Measurements from ENCODE around the gene PIGR. TPM values are rescaled to one million over a fixed set of nuclear protein-coding genes. Genes with fewer than 3 reads are reported as not detected.

PIGR gene
- total and polyA plus RNA-seq, 8 donors = 7.1 to 83.4 (median 33.5) TPM

DNA sequence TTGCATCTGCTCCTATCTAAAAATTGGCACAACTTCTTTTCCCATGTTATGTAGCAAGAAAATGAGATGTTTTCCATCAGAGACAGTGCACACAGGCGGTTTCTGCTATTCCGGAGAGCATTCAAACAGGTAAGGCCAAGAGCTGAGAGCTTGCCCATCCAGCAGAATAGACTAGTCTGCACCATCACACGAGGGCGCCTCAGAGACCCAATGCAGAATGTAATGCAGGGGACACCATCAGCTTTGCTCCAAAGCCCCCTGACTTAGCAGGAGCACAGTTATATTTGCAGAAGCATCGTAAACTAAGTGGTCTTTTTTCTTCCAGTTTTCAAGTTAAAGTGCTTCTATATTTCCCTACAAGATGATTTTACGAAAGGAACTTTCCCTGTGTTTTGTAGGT lies 44.3 kb downstream of the PIGR start:
- Histone ChIP-seq H3K36me3 (no peaks in the 10 kb centered on the region), H3K4me1 (no peaks in the 10 kb centered on the region), H3K27me3 (no peaks in the 10 kb centered on the region), H3K27ac (no peak overlapping the region), H3K9me3 (no peaks in the 10 kb centered on the region), H3K4me3 (no peak overlapping the region)
- 74 to 86% methylated on average over 6 of the region's 6 CpGs for WGBS, 2 donors
- FAIRE-seq (no peak), ATAC-seq (no peak), DNase-seq (no peak)
- intact Hi-C loops (cut with DNase I) = no loop called here
- TF ChIP-seq, protein P1, sequence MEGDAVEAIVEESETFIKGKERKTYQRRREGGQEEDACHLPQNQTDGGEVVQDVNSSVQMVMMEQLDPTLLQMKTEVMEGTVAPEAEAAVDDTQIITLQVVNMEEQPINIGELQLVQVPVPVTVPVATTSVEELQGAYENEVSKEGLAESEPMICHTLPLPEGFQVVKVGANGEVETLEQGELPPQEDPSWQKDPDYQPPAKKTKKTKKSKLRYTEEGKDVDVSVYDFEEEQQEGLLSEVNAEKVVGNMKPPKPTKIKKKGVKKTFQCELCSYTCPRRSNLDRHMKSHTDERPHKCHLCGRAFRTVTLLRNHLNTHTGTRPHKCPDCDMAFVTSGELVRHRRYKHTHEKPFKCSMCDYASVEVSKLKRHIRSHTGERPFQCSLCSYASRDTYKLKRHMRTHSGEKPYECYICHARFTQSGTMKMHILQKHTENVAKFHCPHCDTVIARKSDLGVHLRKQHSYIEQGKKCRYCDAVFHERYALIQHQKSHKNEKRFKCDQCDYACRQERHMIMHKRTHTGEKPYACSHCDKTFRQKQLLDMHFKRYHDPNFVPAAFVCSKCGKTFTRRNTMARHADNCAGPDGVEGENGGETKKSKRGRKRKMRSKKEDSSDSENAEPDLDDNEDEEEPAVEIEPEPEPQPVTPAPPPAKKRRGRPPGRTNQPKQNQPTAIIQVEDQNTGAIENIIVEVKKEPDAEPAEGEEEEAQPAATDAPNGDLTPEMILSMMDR (IDR thresholded peaks at IDR 0.05) = no peak

- 70 to 74% methylated on average over 7 of the region's 7 CpGs for WGBS, 2 donors
- TF ChIP-seq, protein P1 (IDR thresholded peaks at IDR 0.05) = no peak
- Histone ChIP-seq H3K9me3 (no peaks in the 10 kb centered on the region), H3K4me3 (no peak overlapping the region), H3K27me3 (no peaks in the 10 kb centered on the region), H3K36me3 (no peaks in the 10 kb centered on the region), H3K4me1 (peaks cover 0 to 10% (median 0%) of the 10 kb centered on the region in 3 donors), H3K27ac (no peak overlapping the region)
- ATAC-seq (no peak), DNase-seq (no peak), FAIRE-seq (no peak)
- intact Hi-C loops (cut with DNase I) = no loop called here
Observed at GRCh38 chr1:206900149-206900548, 46.1 kb downstream of the PIGR start.

DNA sequence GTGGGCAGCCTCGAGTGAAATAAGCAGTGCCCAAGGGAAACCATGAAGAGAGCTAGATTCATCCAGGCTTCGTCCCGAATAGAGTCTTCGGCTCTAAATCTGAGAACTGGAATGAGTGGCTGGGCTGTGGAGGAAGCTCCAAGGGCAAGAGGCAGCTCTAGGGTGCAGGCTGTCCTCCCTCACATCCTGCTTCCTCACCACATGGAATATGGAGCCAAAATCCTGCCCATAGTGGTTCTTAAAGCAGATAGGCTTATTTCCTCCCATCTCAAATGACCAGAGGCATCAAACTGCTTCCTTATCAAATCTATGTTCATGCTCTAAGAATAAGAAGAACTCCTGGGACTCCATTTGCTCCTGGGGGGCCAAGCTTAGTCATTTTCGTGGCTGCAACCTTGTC lies 46.5 kb downstream of the PIGR start:
- no peak overlapping the region for H3K4me3 ChIP-seq
- no peak overlapping the region for H3K27ac ChIP-seq
- no peak for FAIRE-seq
- H3K36me3 ChIP-seq = no peaks in the 10 kb centered on the region
- TF ChIP-seq, protein P1 (IDR thresholded peaks at IDR 0.05) = no peak
- no peak for DNase-seq
- intact Hi-C loops (cut with DNase I) = no loop called here
- no peak for ATAC-seq
- peaks cover 0 to 10% (median 0%) of the 10 kb centered on the region in 3 donors for H3K4me1 ChIP-seq
- WGBS, 2 donors = 58 to 63% methylated on average over 5 of the region's 5 CpGs
- H3K9me3 ChIP-seq = no peaks in the 10 kb centered on the region
- H3K27me3 ChIP-seq = no peaks in the 10 kb centered on the region

DNA sequence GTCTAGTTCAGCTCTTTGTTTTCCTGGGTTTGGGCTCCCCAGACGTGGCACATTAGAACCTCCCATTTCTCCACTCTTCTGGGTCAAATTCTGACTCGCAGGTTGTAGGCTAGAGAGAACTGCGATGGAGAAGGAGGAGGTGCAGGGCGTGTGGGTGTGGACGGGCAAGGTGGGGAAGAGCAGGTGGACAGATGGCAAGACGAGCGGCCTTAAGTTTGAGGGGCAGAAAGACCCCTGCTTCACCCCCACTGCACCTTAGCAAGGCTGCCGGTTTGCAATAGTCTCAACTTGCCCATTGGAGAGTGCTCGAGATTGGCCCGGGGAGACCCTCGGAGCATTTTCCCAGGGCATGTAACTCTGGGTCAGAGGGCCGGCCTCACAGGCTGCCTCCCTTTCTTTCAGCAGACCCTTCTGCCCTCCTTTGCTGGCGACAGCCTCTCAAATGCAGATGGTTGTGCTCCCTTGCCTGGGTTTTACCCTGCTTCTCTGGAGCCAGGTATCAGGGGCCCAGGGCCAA lies 47.3 kb downstream of the PIGR start:
- TF ChIP-seq, protein P1 (IDR thresholded peaks at IDR 0.05) = no peak
- no peak for ATAC-seq
- Histone ChIP-seq H3K4me3 (no peak overlapping the region), H3K36me3 (no peaks in the 10 kb centered on the region), H3K4me1 (peaks cover 0 to 10% (median 0%) of the 10 kb centered on the region in 3 donors), H3K27ac (no peak overlapping the region), H3K9me3 (no peaks in the 10 kb centered on the region), H3K27me3 (no peaks in the 10 kb centered on the region)
- WGBS, 2 donors = 74 to 77% methylated on average over 13 of the region's 13 CpGs
- intact Hi-C loops (cut with DNase I) = no loop called here
- FAIRE-seq = no peak
- DNase-seq = no peak

GRCh38 chr1:206898089-206898914 lies 48.0 kb downstream of the PIGR start:
- ATAC-seq = no peak
- H3K4me1 ChIP-seq = peaks cover 0 to 10% (median 0%) of the 10 kb centered on the region in 3 donors
- intact Hi-C loops (cut with DNase I) = no loop called here
- WGBS, 2 donors = 73 to 75% methylated on average over 11 of the region's 11 CpGs
- no peaks in the 10 kb centered on the region for H3K27me3 ChIP-seq
- H3K27ac ChIP-seq = no peak overlapping the region
- no peaks in the 10 kb centered on the region for H3K9me3 ChIP-seq
- H3K4me3 ChIP-seq = no peak overlapping the region
- TF ChIP-seq, protein P1 (IDR thresholded peaks at IDR 0.05) = no peak
- DNase-seq = no peak
- FAIRE-seq = no peak
- no peaks in the 10 kb centered on the region for H3K36me3 ChIP-seq
